ENCODE results near the gene GFAP.

GFAP gene

DNA sequence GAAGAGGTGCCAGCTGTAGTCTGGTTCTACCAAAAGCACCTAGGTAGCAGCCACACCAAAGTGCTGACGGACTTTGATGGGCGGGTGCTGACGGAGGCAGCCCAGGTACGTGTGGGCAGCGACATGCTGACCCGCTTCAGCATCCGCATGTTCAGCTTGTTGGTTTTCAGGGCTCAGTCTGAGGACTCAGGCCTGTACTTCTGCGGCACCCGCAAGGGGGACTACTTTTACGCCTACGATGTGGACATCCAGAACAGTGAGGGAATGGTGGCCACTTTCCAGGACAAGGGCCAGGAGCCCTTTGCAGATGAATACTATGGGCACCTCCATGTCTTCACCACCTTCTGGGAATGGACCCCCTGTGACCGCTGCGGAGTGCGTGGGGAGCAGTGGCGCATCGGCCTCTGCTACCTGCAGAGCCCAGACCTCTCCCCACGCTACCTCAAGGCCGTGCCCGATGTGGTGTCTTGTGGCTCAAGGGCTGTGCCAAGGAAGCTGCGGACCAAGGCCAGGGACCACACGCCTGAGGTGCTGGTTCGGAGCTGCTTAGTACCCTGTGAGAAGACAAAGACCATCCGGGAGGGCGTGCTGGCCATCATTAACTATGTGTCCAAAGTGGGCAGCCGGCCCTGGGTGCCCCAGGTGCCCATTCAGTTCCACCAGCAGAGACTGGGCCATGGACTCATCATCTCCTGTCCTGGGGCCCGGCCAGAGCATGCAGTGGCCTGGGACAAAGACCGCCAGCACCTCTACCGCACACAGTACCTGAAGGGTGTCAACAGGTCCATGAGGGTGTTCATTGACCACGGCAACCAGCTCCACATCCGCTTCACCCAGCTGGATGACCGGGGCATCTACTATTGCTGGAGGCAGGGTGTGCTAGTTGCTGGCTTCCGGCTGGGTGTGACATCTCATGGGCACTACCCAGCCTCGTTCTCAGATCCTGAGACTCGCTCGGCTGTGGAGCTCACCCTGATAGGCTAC is 11.0 kb downstream of the GFAP start:
- no peak for DNase-seq (ENCODE audit: low read depth)
- no peak overlapping the region for H3K4me3 ChIP-seq (ENCODE audit: low read depth, low read length)

DNA sequence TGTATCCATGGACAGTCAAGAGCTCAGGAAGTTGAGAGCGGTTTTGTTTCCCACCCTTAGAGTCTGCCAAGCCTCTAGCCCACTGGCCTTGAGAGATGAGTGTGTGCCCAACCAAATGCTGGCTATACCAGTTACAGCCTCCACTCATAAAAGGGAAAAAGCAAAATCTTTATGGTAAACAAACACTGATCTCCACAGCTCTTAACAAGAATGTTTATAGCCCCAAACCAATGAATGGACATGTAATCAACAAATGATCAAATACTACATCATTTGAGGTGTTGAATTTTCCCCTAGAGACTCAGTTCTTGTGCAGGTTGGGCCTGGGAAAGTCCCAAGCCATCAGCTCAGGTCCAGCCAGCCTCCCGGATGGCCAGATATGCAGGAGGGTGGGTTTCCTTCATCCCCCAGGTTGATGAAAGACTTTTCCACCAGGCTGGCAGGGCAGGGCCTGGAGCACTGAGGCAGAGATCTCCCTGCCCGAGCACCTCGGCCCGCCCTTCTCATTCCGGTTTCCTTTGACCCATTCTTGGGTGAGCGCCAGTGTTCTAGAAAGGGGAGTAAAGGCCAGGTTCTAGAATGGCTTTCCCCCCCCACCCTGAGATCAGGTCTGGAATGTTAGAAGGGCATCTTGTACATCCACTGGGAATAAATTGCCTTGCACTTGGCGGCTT is 12.2 kb downstream of the GFAP start:
- H3K4me3 ChIP-seq (ENCODE audit: low read depth, low read length) = no peak overlapping the region
- no peak for DNase-seq (ENCODE audit: low read depth)

DNA sequence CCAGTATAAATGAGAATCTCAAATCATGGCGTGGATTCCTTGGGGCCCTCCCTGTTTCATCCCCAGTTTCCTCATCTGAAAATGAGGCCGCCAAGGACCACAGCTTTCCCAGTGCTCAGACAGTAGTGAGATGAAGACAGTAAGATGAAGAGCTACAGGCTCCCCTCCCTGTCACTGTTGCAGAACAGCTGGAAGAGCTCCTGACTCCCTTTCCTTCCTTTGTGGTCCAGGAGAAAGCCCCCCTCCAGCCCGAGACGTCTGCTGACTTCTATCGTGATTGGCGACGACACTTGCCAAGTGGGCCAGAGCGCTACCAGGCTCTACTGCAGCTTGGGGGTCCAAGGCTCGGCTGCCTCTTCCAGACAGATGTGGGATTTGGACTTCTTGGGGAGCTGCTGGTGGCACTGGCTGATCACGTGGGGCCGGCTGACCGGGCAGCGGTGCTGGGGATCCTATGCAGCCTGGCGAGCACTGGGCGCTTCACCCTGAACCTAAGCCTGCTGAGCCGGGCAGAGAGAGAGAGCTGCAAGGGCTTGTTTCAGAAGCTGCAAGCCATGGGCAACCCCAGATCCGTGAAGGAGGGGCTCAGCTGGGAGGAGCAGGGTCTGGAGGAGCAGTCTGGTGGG is 13.1 kb downstream of the GFAP start:
- no peak for DNase-seq (ENCODE audit: low read depth)
- H3K4me3 ChIP-seq (ENCODE audit: low read depth, low read length) = no peak overlapping the region

DNA sequence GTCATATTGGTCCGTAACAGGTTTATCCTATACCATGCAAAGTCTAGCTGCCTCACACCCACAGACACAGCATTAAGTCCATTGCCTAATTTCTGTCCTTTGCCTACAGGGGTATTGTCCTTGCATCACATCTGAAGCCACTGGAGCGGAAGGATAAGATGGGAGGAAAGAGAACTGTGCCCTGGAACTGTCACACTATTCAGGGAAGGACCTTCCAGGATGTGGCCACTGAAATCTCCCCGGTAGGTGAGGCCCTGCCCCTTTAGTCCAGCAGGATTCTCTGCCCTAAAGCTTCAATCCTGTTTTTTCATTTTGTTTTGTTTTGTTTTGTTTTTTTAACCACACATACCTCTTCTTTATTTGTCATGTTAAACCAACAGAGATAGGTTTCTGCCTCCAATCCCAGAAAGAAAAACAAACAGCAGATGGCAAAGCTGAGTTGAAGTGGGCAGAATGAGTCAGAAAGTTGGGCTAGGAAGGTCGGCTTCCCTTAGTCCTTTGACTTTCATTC is 13.8 kb downstream of the GFAP start:
- no peak overlapping the region for H3K4me3 ChIP-seq (ENCODE audit: low read depth, low read length)
- peak; percentile 31 for DNase-seq (ENCODE audit: low read depth)

DNA sequence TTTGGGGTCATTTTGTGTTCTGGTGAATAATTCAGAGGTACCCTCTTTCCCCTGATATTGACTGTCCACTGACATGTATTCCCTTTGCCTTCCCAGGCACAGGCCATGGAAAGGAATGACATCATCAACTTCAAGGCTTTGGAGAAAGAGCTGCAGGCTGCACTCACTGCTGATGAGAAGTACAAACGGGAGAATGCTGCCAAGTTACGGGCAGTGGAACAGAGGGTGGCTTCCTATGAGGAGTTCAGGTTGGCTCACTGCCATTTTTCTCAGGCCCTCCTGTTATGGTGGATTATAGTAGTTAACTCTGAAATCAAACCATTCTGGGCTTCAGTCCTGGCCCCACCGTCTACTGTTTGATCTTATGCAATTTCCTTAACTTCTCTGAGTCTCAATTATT is 14.4 kb downstream of the GFAP start:
- DNase-seq (ENCODE audit: low read depth) = peak; percentile 82
- no peak overlapping the region for H3K4me3 ChIP-seq (ENCODE audit: low read depth, low read length)

DNA sequence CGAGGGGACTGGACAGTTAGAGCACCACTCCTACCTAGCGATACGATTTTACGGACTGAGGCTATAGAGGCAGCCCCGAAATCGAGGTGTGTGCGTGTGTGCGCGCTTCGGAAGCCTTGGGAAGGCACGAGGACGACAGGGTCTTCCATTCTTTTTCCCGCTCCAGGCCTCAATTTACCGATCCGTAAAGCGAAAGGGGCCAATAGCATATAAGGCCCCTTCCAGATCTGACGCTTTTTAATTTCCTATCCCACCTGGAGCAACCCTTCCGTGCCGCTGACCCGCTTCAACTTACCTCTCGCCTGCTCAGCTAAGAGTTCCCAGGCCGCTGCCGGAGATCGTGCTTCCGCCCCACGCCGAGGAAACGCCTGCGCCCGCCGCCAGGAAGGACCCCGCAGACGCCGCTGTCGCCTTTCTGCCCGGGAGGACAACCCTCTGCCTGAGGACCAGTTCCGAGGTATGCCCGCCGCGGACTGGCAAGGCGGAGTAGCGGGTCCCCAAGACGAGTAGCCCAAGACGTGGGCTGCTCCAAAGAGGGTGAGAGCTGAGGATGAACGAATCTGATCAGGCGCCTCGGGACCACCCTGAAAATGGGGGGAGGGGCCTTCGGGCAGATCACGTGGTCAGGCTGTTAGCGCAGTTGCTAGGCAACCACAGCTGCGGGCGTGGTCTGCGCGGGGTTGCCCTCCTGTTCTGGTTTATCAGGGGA is 16.1 kb downstream of the GFAP start, which contains the start of gene EFTUD2:
Gene EFTUD2 (minus strand): TSS at position 372 of the 709 bp plus-strand sequence. CDS start 4,924 bp downstream, outside the sequence.
- peak within 1 kb of the TSS; percentile 84 for H3K4me3 ChIP-seq (ENCODE audit: low read depth, low read length)
- DNase-seq (ENCODE audit: low read depth) = peak; percentile 66

DNA sequence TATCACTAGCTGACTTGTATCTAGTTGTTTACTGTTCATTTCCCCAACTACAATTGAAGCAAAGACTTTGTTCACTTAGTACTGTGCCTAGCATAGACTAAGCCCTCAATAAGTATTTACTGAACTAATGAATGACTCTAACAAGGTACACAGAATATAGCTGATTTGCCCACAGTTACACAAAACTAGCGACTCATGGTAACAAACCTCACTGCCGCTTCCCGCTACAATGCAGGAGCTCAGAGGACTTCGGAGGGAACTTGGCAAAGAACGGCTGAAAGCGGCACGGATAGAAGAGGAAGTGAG is 16.6 kb downstream of the GFAP start:
- peak overlapping the region; percentile 84 for H3K4me3 ChIP-seq (ENCODE audit: low read depth, low read length)
- no peak for DNase-seq (ENCODE audit: low read depth)

DNA sequence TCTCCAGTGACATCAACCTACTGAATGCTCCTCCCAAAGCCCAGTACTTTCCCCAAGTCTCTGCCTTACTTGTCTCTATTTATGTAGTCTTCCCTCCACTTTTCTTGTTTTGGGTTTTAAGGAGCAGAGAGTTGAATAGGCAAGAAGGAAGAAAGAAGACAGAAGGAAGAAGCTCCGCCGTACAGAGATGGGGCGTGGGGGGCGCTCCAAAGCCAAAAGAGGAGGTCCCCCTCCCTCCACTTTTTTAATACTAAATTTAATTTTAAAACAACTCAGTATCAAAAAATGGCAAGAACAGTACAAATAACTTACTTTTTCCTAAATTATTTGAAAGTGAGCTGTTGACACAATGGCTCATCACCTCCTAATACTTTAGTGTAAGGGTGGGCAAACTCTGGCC is 20.7 kb downstream of the GFAP start:
- no peak for DNase-seq (ENCODE audit: low read depth)

DNA sequence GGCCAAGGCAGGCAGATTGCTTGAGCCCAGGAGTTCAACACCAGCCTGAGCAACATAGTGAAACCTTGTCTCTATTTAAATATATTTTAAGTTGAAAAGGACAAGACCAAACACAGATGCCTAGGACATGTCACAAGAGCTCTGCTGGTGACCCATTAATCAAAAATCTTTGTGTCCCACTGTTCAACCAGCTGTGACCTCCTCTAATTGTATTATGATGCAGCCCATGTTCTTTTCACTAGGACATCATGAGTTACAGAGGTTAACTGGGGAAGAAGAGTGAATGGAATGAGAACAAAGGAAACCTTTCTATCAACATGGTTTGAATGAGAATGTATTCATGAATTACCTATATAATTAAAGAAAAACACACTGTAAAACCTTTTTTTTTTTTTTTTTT is 23.1 kb downstream of the GFAP start:
- DNase-seq (ENCODE audit: low read depth) = no peak
- no peak overlapping the region for H3K4me3 ChIP-seq (ENCODE audit: low read depth, low read length)

More for the DNA sequence above, 20.7 kb downstream of the GFAP start:
- no peak overlapping the region for H3K4me3 ChIP-seq (ENCODE audit: low read depth, low read length)

DNA sequence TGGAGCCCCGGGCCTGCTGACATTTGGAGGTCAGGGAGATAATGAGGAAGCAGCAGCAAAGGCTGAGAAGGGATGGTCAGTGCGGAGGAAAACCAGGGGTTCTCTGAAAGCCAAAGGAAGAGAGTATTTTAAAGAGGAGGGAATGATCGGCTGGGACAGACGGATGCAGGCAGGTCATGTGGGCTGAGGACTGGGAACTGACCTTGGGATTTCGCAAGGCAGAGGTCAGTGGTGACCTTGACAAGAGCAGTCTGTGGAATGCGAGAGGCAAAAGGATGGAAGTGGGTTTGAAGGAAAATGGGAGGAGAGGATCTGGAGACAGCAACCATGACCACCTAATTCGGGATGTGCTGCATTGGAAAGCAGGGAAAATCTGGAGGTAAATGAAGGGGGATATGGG is 26.3 kb downstream of the GFAP start:
- H3K4me3 ChIP-seq (ENCODE audit: low read depth, low read length) = no peak overlapping the region
- no peak for DNase-seq (ENCODE audit: low read depth)

DNA sequence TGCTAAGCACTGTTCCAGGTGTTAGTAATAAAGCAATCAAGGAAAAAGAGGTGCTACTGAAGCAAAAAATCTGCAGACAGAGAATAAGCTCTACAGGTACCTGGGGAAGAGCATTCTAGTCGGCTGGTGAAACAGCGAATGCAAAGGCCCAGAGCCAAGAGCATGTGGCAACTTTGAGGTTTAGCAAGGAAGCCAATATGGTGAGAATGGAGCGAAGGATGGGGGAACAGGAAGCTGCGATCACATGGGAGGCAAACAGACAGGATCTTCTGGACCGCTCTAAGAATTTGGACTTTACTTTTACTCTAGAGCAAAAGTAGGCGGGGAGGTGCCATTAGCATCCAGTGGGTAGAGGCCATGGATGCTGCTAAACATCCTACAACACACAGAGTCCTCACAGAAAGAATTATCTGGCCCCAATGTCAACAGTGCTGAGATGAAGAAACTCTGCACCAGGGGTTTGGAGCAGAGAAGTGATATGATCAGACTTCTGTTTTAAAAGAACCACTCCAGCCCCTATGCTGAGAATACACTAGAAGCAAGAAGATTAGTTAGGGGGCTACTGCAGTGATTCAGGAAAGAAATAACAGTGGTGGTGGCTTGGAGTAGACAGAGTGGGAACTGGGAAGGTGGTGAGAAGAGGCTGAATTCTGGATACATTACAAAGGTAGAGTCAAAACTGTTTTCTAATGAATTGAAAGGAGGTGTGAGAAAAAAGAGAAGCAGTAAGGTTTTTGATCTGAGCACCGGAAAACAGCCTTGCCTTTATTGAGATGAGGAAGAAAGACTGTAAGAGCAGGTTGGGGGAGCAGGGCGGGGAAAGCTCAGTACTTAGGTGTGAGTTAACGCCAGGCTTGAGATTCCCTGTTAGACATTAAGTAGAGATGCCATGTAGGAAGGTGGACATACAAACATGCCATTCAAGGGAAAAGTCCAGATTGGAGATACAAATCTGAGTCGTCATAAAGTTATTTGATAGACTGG is 27.0 kb downstream of the GFAP start:
- no peak for DNase-seq (ENCODE audit: low read depth)
- H3K4me3 ChIP-seq (ENCODE audit: low read depth, low read length) = no peak overlapping the region

DNA sequence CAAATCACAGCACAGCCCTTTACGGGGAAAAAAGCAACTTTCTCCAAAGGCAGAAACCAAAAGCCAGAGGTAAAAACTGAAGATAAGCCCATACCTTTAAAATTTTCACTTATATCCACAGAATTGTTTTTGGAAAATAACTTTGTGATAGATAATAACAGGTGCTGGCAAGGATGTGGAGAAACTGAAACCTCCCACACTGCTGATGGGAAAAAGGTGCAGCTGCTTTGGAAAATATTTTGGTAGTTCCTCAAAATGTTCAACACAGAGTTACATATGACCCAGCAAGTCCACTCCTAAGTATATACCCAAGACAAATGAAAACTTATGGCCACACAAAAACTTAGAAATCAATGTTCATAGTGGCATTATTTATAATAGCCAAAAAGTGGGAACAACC is 28.3 kb downstream of the GFAP start:
- H3K4me3 ChIP-seq (ENCODE audit: low read depth, low read length) = no peak overlapping the region
- DNase-seq (ENCODE audit: low read depth) = no peak

DNA sequence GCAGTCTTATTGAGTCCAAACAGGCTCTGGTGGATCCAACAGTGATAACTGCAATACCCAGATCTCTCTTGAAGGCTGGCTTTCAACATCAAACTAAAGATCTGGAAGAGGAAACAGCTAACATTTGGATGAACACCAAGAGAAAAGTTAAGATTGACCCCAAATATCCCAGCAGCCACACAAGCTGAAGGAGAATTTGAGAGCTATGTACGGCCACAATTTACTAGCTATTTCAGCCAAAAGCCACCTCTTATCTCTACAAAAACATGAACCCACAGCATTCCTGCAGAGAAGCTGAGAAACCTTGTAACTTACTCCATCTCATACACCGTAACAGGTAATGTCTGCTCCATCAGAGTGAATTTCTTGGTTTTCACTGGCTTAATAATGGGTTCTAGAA is 30.4 kb downstream of the GFAP start:
- DNase-seq (ENCODE audit: low read depth) = no peak
- H3K4me3 ChIP-seq (ENCODE audit: low read depth, low read length) = no peak overlapping the region

DNA sequence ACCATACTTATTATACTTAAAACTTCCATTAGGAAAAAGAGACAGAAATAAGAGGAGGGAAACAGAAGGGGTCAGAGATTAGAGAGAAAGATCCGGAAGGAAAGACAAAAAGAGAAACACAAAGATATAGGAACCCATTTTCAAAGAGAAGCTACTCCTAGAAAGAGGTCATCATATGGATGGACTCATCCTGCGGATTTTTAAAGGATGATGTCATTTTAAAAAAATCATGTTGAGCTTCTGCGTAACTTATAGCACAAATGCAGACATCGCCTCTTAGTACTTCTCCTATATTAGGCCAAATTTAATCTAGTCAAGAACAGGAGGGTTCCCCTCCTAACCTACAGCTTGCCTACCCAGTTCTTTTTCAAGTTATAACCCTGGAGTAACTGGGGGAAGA is 34.2 kb downstream of the GFAP start:
- DNase-seq (ENCODE audit: low read depth) = no peak
- H3K4me3 ChIP-seq (ENCODE audit: low read depth, low read length) = no peak overlapping the region

DNA sequence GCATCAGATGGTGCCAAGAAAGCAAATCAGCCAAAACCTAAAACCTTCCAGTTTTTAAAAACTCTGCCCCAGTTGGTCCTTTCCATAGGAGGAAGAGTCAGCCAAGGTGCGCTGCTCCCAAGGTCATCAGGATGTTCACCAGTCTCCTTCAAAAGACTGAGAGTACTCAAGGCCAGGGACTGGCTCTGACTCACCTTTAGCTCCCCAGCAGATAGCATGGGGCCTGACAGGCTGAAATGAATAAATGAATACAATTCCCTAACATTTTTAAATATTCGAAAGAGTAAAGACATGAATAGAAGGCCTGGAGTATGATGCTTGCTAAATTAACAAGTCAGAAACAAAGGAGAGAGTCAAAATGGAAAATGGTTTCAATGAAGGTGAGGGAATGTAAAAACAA is 35.2 kb downstream of the GFAP start:
- no peak overlapping the region for H3K4me3 ChIP-seq (ENCODE audit: low read depth, low read length)
- no peak for DNase-seq (ENCODE audit: low read depth)

DNA sequence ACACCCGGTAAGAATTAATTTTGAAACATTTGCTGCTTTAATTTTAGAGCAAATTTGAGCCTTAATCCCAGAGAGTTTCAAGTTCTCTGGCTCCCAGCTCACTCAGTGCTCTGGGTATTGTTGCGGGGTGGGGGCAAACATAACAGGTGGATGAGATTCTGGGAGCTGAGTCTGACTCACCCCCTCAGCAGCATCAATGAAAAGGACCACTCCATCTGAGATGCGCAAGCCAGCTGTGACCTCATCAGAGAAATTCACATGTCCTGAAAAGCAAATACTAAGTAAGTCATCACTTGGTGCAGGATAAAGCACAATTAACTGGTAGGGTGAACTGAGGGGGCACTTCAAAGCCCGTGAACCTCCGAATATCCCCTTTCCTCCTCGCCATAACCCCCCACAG is 35.9 kb downstream of the GFAP start:
- H3K4me3 ChIP-seq (ENCODE audit: low read depth, low read length) = no peak overlapping the region
- no peak for DNase-seq (ENCODE audit: low read depth)

DNA sequence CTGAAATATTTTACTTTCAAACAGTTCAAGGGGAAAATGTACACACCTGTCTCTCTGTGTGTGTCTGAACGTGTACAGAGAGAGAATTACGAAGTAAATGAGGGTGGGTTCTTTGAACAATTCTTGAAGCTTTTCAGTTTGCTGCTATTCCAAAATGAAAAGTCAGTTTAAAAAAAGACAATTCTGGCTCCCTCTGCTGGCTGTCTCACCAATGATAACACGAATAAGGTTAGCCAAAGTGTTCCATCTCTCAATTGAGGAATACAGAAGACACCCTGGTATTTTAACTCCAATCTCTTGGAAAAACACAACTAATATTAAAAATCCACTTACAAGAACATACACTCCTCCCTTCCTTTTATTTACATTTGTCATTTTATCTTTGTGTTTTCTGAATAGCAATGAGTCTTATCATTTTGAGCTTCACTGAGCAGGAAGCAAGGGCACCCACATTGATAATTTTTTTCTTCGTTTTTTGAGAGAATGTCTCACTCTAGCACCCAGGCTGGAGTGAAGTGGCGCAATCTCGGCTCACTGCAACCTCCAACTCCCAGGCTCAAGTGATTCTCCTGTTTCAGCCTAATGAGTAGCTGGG is 36.6 kb downstream of the GFAP start:
- H3K4me3 ChIP-seq (ENCODE audit: low read depth, low read length) = no peak overlapping the region
- DNase-seq (ENCODE audit: low read depth) = no peak

DNA sequence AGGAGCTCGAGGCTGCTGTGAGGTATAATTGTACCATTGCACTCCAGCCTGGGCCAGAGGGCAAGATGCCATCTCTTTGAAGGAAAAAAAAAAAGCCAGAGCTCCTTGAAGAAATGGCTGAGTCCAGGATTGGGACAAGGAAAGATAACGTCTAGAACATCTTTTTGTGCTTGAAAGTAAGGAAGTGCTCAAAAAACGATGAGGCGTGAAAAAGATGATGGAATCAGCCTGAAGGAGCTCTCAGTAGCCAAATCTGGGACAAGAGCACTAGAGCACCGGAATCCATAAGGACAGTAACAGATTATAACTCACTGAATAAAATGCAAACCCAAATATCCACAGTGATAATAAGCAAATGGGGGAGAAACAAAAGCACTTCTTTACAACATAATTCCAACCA is 38.2 kb downstream of the GFAP start:
- no peak for DNase-seq (ENCODE audit: low read depth)
- no peak overlapping the region for H3K4me3 ChIP-seq (ENCODE audit: low read depth, low read length)
